Stomach smooth muscle (tissue), 2 donors: ENCODE measurements around the gene DOCK4.

Experiments
- H3K27ac ChIP-seq: one replicate; pipeline ENCODE4 v1.7.0; 2013; ENCODE audit warnings: mild to moderate bottlenecking, low read length, inconsistent platforms
- H3K27me3 ChIP-seq, 2 donors: one replicate each; pipeline ENCODE4 v1.7.0; 2013; ENCODE audit warnings: low read length in 2 of 2; ENCODE audit not compliant: insufficient read depth in 2 of 2, control insufficient read depth in 1 of 2
- H3K36me3 ChIP-seq, 2 donors: one replicate each; pipeline ENCODE4 v1.7.0; 2013; ENCODE audit warnings: low read length in 2 of 2; ENCODE audit not compliant: control insufficient read depth in 2 of 2, insufficient read depth in 2 of 2
- H3K4me1 ChIP-seq: one replicate; pipeline ENCODE4 v1.7.0; 2013; ENCODE audit warnings: low read length; ENCODE audit not compliant: control insufficient read depth, insufficient read depth
- H3K4me3 ChIP-seq, 2 donors: one replicate each; pipeline ENCODE4 v1.7.0; 2013; ENCODE audit warnings: low read length in 2 of 2
- H3K9ac ChIP-seq, 2 donors: one replicate each; pipeline ENCODE4 v1.7.0; 2013; ENCODE audit warnings: low read length in 2 of 2, mild to moderate bottlenecking in 1 of 2
- H3K9me3 ChIP-seq, 2 donors: one replicate each; pipeline ENCODE4 v1.7.0; 2013; ENCODE audit warnings: low read length in 2 of 2; ENCODE audit not compliant: control insufficient read depth in 2 of 2
- donor health status: healthy.
- donor health status: Pancreatic carcinoma.

The DOCK4 gene

DNA sequence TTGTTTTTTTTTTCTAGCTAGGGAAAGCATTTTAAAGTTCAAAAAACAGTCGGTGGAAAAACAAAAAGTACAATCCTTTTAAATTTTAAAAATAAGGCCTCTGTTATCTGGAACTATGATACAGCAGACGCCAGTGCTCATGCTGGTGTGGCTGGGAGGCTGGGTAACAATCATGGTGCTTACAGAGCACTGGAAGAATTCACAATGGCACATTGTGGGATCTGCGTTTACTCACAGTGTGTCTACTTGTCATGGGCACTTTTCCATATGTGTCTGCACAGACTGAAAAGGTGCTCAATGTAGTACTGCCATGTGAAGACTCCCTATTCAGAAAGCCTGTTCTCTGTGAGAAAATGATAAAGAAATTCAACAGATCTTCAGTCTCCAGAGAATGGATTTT, 365.7 kb downstream of the DOCK4 start:
- Histone ChIP-seq H3K36me3 (peaks cover 3 to 11% of the 10 kb centered on the region in 2 donors), H3K27ac (no peak overlapping the region), H3K4me3 (no peak overlapping the region), H3K27me3 (no peaks in the 10 kb centered on the region), H3K9me3 (no peaks in the 10 kb centered on the region), H3K9ac (no peak overlapping the region), H3K4me1 (no peaks in the 10 kb centered on the region)

DNA sequence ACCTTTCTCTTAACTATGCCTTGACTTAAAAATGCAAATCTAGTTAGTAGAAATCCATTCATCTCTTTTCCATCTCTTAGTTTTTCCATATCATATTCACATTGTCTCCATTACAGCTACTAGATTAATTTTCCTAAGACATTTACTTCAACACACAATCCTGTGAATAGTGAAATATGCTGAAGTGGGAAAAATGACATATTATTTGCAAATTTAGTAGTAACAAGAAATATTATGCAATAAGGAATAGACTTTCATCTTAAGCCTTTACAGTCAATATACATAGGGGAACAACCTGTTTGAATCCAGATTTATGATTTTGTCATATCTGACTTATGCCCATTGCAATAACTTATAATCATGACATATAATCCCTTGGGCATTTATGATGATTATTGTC, 366.9 kb downstream of the DOCK4 start:
- H3K27me3 ChIP-seq: no peaks in the 10 kb centered on the region
- no peak overlapping the region for H3K9ac ChIP-seq
- no peaks in the 10 kb centered on the region for H3K9me3 ChIP-seq
- H3K36me3 ChIP-seq: peaks cover 0 to 4% of the 10 kb centered on the region in 2 donors
- H3K27ac ChIP-seq: no peak overlapping the region
- H3K4me3 ChIP-seq: no peak overlapping the region
- H3K4me1 ChIP-seq: no peaks in the 10 kb centered on the region

DNA sequence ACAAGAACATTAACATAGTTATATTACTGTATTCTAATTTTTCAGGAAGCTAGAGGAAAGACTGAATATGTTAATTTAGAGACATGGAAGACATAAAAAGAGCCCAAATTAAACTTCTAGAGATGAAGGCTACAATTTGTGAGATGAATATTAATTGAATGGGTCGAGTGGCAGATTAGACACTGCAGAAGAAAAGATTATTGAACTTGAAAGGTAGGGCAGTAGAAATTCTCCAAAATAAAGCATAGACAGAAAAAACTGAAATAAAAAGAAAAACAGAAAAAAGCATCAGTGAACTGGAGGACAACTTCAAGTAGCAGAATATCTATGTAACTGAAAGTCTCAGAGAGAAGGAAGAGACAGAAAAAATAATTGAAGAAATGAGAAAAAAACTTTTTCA, 369.6 kb downstream of the DOCK4 start:
- H3K4me3 ChIP-seq: no peak overlapping the region
- H3K27me3 ChIP-seq: no peaks in the 10 kb centered on the region
- no peaks in the 10 kb centered on the region for H3K9me3 ChIP-seq
- no peak overlapping the region for H3K9ac ChIP-seq
- H3K27ac ChIP-seq: no peak overlapping the region
- no peaks in the 10 kb centered on the region for H3K4me1 ChIP-seq
- H3K36me3 ChIP-seq: no peaks in the 10 kb centered on the region

DNA sequence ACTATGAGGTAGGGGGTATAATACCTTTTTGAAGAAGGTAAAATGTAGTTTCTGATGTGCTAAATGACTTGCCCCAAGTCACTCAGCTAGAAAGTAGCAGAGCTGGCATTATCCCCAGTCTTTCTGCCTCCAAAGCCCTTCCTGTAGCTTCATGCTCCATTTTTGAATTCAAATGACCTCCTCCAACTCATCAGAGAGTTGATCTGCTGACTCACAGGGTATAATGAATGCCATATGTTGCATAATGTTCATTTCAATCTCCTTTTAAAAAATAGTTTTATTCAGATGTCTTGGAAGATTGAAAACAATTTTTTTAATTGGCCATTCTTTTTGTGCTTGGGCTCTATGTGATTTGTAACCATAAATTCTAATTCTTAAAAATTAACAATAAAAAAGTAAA, 371.1 kb downstream of the DOCK4 start:
- Histone ChIP-seq H3K27ac (no peak overlapping the region), H3K27me3 (no peaks in the 10 kb centered on the region), H3K4me3 (no peak overlapping the region), H3K9me3 (no peaks in the 10 kb centered on the region), H3K9ac (no peak overlapping the region), H3K4me1 (no peaks in the 10 kb centered on the region), H3K36me3 (peaks cover 0 to 2% of the 10 kb centered on the region in 2 donors)

DNA sequence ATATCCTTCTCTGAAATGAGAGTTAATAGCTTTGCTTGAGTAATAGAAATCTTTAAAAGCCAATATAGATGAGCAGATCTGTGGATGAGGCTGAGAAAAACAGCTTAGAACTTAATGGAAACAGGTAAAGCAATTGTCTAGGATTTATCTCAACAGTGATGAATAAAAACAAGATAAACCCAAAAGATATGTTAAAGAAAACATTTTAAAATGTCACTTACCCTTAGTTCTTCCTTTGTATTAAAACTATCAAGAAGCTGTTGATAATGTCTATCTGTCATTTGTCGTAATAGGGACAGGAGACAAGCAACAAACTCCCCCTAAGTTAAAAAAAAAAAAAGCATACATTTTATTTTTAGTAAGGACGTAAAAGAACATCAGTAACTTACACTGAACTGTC, 371.8 kb downstream of the DOCK4 start:
- Histone ChIP-seq H3K4me3 (no peak overlapping the region), H3K9me3 (no peaks in the 10 kb centered on the region), H3K36me3 (peaks cover 0 to 2% of the 10 kb centered on the region in 2 donors), H3K9ac (no peak overlapping the region), H3K27me3 (no peaks in the 10 kb centered on the region), H3K27ac (no peak overlapping the region), H3K4me1 (no peaks in the 10 kb centered on the region)

DNA sequence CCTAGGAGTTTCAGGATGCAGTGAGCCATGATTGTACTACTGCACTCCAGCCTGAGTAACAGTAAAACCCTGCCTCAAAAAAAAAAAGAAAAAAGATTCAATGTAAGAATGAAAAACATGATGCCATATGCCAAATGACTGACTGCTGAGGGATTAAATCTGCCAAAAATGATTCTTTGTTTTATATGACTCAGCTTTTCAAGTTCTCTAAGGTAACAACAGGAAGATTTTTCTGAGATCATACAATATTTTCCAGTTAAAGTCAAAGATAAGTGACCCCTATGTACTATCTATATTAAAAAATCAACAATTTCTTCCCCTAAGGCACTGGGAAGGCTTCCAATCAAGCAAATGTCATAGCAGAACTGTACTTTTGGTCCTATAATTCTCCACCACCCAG, 372.7 kb downstream of the DOCK4 start:
- no peak overlapping the region for H3K9ac ChIP-seq
- no peak overlapping the region for H3K27ac ChIP-seq
- no peak overlapping the region for H3K4me3 ChIP-seq
- no peaks in the 10 kb centered on the region for H3K27me3 ChIP-seq
- H3K36me3 ChIP-seq: peaks cover 0 to 2% of the 10 kb centered on the region in 2 donors
- no peaks in the 10 kb centered on the region for H3K4me1 ChIP-seq
- no peaks in the 10 kb centered on the region for H3K9me3 ChIP-seq

DNA sequence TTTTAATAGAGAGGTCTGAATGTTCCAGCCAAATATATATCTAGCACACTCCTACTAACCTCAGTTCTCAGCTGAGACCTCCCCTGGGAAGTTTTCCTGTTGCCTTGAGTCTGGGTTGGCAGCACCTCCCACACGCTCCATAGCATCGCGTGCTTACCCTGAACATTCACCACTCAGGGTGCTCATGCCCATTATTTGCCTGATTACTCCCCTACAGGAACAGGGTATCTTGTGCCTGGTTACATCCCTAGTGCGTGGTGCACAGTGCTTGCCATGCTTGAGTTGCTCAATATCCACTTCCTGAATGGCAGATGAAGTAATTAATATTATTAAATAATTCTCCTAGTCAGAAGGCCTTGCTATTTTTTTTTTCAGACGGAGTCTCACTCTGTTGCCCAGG, 374.0 kb downstream of the DOCK4 start:
- Histone ChIP-seq H3K4me1 (no peaks in the 10 kb centered on the region), H3K9me3 (no peaks in the 10 kb centered on the region), H3K9ac (no peak overlapping the region), H3K27me3 (no peaks in the 10 kb centered on the region), H3K27ac (no peak overlapping the region), H3K36me3 (peaks cover 0 to 2% of the 10 kb centered on the region in 2 donors), H3K4me3 (no peak overlapping the region)

DNA sequence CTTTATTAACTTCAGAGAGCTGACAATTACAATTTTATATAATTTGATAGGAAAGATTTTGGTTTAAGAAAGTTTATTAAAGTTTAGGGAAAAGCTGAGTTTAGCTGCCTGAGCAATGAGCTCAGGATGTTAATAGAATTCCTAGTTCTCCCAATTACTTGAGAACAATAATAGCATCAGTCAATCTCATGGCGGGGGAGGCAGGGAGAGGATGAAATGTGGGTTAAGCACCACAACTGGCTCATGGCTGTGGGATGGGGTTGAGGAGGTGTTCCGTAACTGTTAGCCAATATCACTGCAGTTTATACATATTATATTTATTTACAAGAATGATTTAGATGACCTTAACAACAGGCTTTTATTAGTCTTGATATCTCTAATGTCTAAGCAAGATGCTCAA, 377.0 kb downstream of the DOCK4 start:
- Histone ChIP-seq H3K4me3 (no peak overlapping the region), H3K27ac (no peak overlapping the region), H3K9me3 (no peaks in the 10 kb centered on the region), H3K36me3 (peaks cover 2 to 3% of the 10 kb centered on the region in 2 donors), H3K4me1 (no peaks in the 10 kb centered on the region), H3K27me3 (no peaks in the 10 kb centered on the region), H3K9ac (no peak overlapping the region)

DNA sequence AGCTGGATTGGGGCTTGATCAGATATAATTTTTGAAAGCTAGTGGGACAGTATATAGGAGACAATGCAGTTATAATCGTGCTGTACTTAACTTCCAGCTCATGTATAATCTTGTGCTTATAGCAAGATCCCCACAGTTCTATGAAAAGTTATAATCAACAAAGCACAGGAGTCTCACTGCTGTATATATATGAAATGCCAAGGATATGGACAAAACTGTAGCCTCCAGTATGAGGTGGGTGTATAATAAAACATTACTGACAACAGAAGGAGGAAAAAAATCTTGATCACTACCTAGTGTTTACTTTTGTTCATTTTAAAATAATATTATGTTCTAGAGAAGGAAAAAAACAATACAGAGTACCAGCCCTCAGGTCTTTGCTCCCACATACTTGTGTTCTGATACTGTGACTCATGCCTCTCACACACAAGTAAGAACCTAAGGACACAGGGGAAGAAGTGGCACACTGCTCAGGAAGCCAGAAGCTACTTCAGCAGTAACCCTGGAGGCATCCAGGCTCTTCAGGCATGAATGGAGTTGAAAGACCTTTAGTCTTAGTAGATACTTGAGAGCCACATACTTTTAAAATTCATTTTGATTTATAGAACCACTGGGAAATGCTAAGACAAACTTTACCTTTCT, 378.2 kb downstream of the DOCK4 start:
- H3K36me3 ChIP-seq: peaks cover 2 to 3% of the 10 kb centered on the region in 2 donors
- H3K4me1 ChIP-seq: no peaks in the 10 kb centered on the region
- H3K27ac ChIP-seq: no peak overlapping the region
- no peaks in the 10 kb centered on the region for H3K27me3 ChIP-seq
- no peak overlapping the region for H3K9ac ChIP-seq
- no peak overlapping the region for H3K4me3 ChIP-seq
- no peaks in the 10 kb centered on the region for H3K9me3 ChIP-seq

DNA sequence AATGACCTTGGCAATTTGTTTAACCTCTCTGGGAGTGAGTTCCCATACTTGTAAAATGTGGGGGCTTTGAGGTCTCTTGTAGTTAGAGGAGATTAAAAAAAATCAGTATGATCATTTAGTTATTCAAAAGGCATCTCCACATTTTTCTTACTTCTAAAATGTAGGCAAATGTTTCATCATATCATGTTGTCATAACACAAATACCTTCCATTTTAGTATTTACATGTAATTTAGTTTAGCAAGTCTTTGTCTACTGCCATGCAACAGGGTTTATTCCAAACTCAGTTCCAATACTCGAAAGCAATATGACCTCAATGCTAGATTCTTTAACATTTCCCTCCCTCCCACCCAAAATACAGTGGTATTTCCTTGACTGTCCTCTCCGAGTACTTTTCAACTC, 381.2 kb downstream of the DOCK4 start:
- Histone ChIP-seq H3K36me3 (peaks cover 3 to 8% of the 10 kb centered on the region in 2 donors), H3K27me3 (no peaks in the 10 kb centered on the region), H3K4me1 (no peaks in the 10 kb centered on the region), H3K9ac (no peak overlapping the region), H3K4me3 (no peak overlapping the region), H3K27ac (no peak overlapping the region), H3K9me3 (no peaks in the 10 kb centered on the region)

DNA sequence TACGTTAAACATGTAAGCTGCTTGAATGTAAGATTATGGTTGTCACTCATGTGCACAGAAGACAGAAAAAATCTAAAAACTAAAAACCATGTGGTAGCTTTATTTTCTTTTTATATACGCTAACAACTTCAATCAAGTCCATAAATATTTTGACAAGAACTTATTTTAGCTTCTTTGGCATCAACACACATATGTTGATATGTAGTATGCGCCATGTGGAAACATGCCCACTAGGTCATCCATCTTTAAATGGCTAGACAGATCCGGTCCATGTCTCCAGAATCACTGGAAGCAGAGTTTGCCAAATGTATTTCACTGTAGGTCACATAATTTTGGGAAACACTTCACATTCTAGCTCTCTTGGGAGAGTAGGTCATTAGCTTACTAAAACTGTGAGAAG, 382.4 kb downstream of the DOCK4 start:
- Histone ChIP-seq H3K9ac (no peak overlapping the region), H3K27me3 (no peaks in the 10 kb centered on the region), H3K9me3 (no peaks in the 10 kb centered on the region), H3K36me3 (peaks cover 3 to 9% of the 10 kb centered on the region in 2 donors), H3K4me3 (no peak overlapping the region), H3K4me1 (no peaks in the 10 kb centered on the region), H3K27ac (no peak overlapping the region)
